RPMI7951 (cell line): ENCODE measurements around the gene CCDC68. TPM values are rescaled to one million over a fixed set of nuclear protein-coding genes. Genes with fewer than 3 reads are reported as not detected.

Experiments used
- DNase-seq: peaks from one replicate; pipeline ENCODE4 v3.0.0-alpha.2; 2012; ENCODE audit warnings: low read depth
- total RNA-seq: library from RNA; depleted of rRNA; stranded (reverse); fragments of >200 nt; shearing (Covaris generic); gene quantifications from 2 replicates; pipeline ENCODE4 v1.2.3, GENCODE V29; 2014; rRNA removed

Gene CCDC68, protein sequence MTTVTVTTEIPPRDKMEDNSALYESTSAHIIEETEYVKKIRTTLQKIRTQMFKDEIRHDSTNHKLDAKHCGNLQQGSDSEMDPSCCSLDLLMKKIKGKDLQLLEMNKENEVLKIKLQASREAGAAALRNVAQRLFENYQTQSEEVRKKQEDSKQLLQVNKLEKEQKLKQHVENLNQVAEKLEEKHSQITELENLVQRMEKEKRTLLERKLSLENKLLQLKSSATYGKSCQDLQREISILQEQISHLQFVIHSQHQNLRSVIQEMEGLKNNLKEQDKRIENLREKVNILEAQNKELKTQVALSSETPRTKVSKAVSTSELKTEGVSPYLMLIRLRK
- total RNA-seq = 0.12 and 0.29 TPM in 2 replicates

DNA sequence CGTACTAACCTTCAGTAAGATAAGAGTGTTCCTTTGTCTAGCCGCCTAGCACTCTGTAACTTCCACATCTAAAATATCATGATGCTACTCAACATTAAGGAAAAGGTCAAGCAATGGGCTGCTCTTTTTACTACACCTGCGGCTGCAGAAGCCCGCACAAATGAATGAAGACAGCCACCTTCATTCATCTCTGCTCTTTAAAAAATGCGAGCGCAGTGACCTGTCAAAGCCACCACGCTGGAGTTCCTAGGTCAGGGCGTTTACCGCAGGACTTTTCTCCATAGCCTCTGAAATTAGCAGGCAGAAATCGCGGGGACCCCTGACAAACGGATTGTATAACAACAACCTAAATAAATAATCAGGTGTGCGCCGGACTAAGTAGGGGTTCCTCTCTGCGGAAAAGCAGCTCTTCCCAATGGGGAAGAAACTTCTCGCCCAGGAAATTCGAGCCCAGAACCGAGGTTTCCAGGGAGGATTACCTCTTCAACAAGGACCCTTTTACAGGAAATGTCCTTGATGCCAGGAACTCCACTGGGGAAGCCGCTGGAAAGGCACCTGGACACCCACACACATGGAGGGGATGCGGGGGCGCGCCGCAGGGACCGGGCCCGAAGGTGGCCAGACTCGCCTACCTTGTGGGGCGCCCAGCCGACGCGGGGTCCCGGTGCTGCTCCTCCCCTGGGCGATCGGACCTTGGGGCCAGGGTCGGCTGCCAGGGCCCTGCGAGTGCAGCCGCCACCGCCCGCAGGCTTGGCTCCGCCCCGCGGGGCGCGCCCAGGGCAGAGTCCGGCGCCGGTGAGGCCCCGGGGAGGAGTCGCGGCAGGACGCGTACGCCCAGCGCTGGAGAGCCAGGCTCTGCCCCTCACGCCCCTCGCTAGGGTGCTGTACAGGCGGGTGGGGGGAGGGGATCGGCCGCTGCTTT, at the start of gene CCDC68:
CCDC68 (minus strand) TSS at position 758 of the 922 bp plus-strand sequence. CDS start 16,670 bp downstream, outside the sequence.
- no peak for DNase-seq

DNA sequence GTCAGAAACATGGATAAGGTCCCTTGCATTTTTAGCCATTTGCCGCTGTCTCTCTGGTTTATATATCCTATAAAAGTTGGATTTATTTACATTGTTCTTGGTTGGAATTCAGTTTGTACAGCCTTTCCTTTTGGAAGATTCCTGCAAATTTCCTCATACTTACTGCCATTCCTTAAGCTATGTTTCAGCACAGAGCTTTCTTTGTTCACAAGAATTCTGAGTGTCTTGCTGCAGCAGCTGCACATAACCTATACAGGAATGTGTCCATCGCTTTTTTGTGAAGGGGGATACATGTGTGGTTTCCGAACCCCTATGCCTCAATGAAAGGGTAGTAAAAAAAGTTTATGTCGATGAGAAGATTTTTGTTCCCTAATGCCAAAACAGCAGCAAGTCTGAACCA, 48.3 kb upstream of the CCDC68 start:
- DNase-seq = peak; percentile 20

DNA sequence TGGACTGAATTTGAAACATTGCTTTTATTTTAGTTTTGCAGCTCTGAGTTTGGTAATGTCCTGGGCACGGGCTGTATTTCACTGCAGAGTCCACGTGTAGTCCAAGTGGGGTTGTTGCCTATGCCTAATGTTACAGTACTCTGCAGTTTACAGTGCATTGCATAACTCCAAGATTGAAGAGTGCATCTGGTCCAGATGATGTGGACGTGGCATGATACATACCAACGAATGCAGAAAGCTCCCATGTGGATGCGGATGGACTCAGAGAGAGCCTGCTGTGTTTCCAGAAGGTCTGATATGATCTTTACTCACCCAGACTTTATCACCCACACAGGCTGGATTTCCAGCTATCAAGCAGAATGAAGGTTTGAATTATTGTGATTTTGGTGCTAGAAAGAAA, 44.4 kb upstream of the CCDC68 start:
- DNase-seq = no peak

DNA sequence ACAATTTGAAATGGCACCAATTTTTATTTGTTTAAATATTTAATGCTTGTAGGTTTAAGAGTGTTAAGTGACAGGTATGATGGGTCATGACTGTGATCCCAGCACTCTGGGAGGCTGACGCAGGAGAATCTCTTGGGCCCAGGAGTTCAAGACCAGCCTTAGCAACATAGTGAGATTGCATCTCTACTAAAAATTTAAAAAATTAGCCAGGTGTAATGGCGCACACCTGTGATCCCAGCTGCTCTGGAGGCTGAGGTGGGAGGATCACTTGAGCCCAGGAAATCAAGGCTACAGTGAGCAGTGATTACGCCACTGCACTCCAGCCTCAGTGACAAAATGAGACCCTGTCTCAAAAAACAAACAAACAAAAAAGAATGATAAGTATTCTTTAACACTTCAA, 43.0 kb upstream of the CCDC68 start:
- DNase-seq = no peak

DNA sequence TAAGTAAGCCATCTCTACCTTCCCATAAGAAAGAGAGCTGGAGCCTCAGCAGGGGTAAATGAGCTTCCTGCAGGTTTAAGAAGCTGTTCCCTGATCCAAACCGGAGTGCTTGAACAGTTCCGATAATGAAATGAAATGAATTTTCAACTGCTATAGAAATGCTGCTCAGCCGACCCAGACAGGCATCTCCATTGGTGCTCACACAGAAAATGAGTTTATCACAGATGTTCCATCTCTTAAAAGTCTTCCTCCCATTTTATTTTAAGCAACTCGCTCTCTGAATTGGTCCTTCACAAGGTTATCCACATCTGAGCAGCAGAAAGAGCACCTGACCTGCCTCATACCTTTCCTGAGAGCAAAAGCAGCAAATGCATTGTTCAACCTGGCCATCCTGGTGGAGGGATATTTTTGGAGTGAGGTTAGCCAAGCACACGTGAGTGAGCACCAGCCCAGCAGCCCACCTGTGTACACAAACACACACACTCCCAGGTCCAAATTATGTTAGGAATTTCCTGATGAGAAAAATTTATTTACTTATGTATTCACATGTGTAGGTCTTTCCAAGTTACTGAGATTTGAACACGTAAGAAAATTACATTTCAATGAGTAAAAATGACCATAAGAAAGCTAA, 42.2 kb upstream of the CCDC68 start:
- DNase-seq = no peak

DNA sequence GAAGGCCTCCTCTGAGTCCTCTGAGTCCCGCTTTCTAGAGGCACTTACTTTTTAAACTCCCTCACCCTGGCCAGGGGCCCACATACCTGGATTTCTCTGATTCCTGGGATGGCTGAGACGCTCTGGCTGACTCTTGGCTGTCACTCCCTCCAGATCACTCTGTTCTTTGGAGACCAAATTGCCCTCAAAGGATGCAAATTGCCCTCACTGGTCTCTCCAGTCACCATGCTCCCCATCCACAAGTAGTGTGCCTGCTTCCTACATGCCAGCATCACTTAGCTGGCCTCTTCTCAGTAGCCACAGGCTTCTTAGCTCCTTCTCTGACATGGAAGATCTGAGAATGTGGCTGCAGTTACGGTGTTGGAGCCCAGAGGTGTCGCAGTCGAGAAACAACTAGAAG, 41.3 kb upstream of the CCDC68 start:
- no peak for DNase-seq

DNA sequence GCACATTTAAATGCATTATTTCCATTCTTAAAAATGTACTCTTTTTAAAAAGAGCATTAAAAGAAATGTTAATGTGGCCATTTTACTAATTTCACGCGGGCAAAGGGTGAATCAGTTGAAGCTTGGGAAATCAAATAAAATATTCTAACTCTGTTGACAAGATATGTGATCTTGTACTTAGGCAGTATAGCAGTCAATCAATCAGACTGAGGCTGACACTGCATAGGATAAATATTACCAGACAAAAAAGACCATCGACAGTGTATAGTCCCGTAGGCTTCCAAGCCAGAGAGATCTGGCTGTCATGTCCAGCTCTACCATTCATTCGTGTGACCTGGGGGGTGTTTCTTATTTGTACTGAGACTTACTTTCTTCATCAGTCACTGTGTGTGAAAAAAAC, 39.8 kb upstream of the CCDC68 start:
- no peak for DNase-seq

DNA sequence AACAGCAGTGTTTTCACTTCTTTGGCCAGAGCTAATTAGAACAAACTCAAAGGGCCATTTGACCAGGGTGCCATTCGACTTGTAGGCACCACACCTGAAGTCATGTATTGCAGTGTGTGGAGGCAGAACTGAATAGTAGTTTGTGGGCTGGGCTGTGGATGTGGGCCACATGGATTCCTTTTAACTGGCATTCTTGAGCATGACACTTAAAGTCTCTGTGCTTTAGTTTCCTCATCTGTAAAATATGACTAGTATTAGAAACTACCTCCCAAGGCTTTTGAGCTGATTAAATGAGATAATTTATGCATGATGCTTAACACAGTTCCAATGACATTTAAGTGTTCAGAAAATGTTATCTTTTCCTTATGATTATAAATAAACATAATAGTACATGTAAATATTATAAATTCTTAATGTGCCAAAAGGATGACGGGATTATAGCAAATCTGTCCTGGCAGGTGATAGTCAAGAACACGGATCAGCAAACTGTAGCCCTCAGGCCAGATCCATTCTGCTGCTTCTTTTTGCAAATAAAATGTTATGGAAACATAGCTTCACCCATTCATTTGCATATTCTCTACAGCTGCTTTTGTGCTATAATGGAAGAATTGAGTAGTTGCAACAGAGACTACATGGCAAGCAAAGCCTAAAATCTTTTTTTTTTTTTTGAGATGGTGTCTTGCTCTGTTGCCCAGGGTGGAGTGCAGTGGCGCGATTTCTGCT, 36.3 kb upstream of the CCDC68 start:
- DNase-seq = no peak

DNA sequence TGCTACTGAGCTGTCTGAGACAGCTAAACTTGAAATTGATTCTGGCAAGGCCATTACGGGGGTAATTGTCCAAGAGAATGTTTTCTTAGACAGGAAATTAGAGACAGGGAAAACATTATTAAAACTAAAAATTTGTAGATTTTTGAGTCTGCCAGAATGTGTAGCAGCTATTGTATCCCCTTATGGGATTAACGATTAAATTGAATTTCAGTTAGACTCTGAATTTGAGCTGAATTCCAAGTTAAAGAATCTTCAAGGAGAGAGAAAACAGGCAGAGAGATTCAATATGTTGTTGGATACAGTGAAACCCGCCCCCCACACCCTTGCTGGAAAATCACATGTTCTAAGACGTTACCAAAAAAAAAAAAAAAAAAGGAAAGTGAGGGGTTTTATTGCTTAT, 32.7 kb upstream of the CCDC68 start:
- DNase-seq = no peak

DNA sequence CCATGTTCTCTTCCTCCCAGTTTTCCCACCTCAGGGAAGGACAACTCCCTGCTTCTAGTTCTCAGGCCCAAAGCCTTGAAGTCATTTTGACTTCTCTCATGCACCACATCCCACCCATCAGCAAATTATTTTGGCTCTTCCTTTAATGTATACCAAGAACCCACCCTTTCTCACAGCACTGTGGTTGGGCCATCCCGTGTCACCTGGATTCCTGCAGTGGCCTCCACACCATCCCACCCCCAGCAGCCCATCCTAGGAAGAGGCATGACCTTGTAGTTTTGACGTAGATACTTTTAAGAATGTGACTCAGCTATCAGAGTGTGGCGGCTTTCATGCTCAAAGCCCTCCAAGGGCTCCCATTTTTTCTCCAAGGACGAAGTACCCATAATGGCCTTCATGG, 25.6 kb upstream of the CCDC68 start:
- DNase-seq = no peak

DNA sequence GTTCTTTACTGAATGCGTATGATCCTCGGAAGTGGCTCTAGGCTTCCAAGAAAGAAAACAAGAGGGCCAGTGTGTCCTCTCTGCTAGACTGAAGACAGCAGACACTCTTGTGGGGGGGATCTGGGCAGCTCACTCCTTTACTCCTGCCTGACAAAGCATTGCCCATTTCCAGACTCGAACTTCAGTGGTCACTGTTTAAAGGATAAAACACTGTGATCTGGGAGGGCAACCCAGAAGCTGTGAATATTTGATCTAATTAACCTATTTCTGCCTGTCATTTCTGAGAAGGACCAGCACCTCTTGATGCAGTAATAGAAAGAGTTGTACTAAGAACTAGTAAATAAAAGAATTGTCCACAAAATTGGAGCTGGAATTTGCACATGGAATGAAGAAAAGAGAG, 24.5 kb upstream of the CCDC68 start:
- DNase-seq = no peak

DNA sequence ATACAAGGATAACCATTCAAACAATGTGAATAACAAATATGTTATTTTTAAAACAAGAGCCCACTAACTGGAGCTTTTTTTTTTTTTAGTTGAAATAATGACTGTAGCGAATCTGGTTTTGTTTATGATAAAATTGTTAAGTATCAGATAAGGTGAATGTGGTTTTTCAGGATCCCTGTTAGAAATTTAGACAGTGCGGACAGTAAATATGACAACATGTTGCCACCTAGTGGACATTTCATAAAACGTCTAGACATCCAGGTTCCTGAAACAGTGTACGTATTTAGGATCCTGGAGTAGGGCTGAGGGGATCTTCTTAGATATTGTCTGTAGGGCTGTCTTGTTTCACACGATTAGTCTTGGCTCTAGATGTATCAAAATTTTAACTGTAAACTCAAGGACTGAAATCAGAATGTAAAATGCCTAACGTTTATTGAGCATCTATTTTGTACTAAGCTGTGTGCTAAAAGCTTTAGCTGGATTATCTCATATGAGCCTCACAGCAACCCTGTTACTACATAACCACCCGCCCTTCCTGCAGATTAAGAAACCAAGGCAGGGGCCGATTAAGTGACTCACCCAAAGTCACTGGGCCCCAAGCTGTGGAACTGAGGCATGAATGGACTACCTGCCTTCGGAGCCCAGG, 23.9 kb upstream of the CCDC68 start:
- DNase-seq = peak; percentile 66

DNA sequence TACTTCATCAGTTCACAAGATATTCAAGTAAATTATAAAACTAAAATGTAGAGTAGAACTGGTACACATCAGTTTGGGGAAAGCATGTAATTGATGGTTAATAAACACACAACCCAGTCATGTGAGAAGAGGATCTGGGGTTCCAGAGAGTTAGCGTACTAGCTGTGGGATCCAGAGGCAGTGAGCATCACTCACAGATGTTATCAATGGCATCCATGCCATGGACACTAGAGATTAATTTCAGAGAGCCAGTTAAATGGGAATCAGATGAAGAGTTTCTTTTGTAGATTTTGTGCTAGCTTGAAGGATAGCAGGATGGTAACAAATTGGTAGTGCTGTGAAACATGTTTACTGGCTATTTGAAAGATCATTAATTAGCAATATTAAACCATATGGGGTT, 21.8 kb upstream of the CCDC68 start:
- DNase-seq = no peak

DNA sequence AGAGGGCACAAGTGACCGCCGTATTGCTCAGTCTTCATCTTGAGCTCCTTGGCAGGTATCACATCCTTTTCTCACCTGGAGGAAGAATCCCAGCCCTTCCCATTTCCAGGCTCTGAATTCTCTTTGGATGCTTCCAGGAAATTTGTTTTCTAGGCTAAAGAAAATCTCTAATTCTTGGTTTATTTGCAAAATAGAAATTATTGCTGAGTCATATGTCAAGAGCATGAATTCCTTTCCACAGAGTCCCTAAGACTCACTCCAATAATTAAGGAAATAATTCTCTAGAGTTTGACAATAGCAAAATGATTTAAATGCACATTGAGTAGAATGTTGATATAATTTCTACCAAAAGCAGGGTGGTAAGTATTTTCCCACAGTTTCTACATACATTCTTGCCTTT, 16.3 kb upstream of the CCDC68 start:
- no peak for DNase-seq

DNA sequence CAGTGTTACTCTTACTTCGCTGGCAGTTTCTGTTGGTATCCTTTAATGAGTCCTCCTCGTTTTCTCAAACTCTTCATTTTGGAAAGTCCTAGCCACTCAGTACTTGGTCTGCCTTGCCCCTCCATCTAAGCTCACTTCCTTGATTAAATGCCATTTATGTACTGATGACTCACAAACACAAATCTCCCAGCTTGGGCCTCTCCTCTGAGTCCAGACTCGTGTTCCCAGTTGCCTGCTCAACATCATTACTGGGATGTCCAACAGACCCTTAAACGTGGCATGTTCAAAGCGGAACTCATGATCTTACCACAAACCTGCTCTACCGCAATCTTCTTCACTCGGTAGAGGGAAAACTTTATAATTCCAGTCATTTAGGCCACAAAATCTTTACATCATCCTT, 13.8 kb upstream of the CCDC68 start:
- DNase-seq = peak; percentile 37

DNA sequence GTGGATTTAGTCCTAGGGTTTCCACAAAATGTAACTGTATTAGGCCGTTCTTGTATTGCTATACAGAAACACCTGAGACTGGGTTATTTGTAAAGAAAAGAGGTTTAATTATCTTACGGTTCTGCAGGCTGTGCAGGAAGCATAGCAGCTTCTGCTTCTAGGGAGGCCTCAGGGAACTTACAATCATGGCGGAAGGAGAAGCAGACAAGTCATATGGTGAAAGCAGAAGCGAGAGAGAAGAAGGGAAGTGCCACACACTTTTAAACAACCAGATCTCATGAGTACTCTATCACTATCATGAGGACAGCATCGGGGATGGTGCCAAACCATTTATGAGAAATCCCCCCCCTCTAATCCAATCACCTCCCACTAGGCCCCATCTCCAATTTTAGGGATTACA, 9.5 kb upstream of the CCDC68 start:
- DNase-seq = no peak

DNA sequence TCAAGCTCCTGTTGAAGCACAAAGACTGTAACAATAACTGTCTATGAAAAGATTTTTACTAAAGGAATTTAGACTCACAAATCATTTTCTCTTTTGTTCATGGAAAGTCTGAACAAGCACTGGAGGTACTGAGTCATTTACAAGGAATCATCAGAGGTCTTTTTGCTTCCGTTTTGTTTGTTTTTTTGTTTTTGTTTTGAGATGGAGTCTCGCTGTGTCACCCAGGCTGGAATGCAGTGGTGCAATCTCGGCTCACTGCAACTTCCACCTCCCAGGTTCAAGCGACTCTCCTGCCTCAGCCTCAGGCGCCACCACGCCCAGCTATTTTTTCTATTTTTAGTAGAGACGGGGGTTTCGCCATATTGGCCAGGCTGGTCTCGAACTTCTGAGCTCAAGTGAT, 9.0 kb upstream of the CCDC68 start:
- DNase-seq = peak; percentile 62

DNA sequence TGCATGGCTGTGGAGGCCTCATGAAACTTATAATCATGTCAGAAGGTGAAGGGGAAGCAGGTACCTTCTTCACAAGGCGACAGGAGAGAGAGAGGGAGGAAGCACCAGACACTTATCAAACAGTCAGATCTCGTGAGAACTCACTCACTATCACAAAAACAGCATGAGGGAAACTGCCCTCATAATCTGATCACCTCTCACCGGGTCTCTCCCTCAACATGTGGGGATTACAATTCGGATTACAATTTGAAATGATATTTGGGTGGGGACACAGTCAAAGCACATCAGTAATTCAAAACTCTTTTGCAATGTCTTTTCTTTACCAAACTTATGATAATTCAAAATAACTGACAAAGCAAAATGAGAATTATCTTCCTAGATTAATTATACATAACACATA, 8.5 kb upstream of the CCDC68 start:
- no peak for DNase-seq

DNA sequence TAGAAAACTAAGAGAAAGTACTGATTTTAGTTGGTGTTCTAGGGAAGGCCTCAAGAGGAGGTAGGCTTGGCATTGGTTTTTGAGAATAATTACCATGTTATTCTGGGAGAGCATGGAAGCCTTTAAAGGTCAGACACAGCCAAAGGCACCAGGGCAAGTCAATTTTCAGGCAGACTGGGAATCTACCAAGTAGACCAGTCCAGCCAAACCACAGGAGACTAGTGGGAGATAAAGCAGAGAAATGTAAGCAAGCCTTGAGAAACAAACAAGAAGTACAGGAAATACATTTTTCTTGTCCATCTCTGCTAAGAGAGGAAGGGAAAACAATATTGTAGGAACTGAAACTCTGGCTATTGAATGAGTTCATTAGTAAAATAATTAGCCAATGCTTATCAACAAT, 5.5 kb upstream of the CCDC68 start:
- DNase-seq = peak; percentile 27

DNA sequence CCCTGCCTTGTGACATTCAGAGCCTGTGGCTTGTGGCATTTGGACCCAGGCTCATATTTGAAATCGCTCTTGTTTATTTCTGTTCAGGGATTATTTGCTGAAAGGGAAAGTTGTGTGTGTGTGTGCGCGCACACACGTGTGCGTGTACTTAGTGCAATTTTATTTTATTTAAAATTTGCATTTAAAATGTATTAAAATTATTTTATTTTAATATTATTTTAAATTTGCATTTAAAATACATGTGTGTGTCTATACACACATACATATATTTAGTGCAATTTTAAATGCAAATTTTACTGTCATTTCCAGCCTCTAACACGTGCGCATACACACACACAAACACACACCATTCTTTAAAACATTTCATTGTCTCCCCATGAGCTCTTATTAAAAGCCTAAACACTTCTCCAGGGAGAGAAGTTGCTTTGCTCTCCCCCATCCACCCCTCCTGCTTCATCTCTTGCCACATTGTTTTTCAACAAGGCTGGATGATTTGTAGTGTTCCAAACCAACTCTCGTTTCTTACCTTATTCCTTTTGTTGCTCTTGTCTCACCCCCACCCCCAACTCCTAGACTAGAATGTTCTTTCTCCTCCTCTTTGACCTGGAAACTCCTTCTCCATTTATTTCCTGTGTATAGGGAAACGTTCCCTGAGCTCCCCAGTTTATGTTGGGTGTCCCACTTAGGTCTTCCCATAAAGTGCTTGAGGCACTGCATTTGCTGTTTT, 3.8 kb upstream of the CCDC68 start:
- DNase-seq = no peak

DNA sequence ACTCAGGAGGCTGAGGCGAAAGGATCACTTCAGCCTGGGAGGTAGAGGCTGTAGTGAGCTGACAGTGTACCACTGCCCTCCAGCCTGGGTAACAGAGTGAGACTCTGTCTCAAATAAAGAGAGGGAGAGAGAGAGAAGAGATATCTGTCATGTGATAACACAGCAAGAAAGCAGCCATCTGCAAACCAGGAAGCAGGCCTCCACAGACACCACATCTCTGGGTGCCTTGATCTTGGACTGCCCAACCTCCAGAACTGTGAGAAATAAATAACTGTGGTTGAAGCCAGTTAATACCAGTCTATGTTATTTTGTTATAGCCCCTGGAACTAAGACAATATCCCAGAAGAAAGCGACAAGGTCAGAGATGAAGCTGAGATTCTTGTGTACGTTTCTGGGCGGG, 2.6 kb upstream of the CCDC68 start:
- no peak for DNase-seq
